CD8-positive, alpha-beta memory T cell (primary cell): ENCODE results near the gene FDXR. TPM values are rescaled to one million over a fixed set of nuclear protein-coding genes. Genes with fewer than 3 reads are reported as not detected.

ENCODE experiments used
- CTCF ChIA-PET: fragments of 350-600 bp; sonication (Branson Sonifier 250); formaldehyde crosslinking; loops from one replicate; lab custom pipeline; 2021; ENCODE audit warnings: antibody characterized with exemption; lab: Charles Lee
- POLR2A ChIA-PET: fragments of 350-600 bp; sonication (Branson Sonifier 250); formaldehyde crosslinking; loops from one replicate; lab custom pipeline; 2021; ENCODE audit warnings: antibody characterized with exemption; lab: Charles Lee
- DNase-seq, 5 donors: peaks; one replicate each; pipeline versions ENCODE4 v3.0.0 to v3.0.0-alpha.2; 2020 to 2022; ENCODE audit warnings: mixed read lengths in 1 of 5
- H3K27ac ChIP-seq: one replicate; pipeline ENCODE4 v1.7.0; 2013; ENCODE audit warnings: low read depth, mild to moderate bottlenecking, low read length, moderate library complexity
- H3K27me3 ChIP-seq: 2 replicates; pipeline ENCODE4 v1.7.0; 2013; ENCODE audit warnings: low read length, mild to moderate bottlenecking; ENCODE audit not compliant: insufficient read depth, poor library complexity, severe bottlenecking
- H3K36me3 ChIP-seq: 2 replicates; pipeline ENCODE4 v1.7.0; 2013; ENCODE audit warnings: mild to moderate bottlenecking, low read length, moderate library complexity; ENCODE audit not compliant: insufficient read depth
- H3K4me1 ChIP-seq: 2 replicates; pipeline ENCODE4 v1.7.0; 2013; ENCODE audit warnings: mild to moderate bottlenecking, low read length, moderate library complexity; ENCODE audit not compliant: insufficient read depth
- H3K4me3 ChIP-seq: 2 replicates; pipeline ENCODE4 v1.7.0; 2013; ENCODE audit warnings: mild to moderate bottlenecking, low read length
- H3K9me3 ChIP-seq: 2 replicates; pipeline ENCODE4 v1.7.0; 2013; ENCODE audit warnings: mild to moderate bottlenecking, low read length
- H3K27ac Mint-ChIP-seq, 8 donors: one replicate each; pipeline ENCODE4 v1.8.0; 2020 to 2021; ENCODE audit warnings: mixed read lengths in 8 of 8, mild to moderate bottlenecking in 6 of 8, inconsistent platforms in 3 of 8, moderate library complexity in 3 of 8
- H3K27me3 Mint-ChIP-seq, 2 donors: one replicate each; pipeline ENCODE4 v1.8.0; 2020 to 2021; ENCODE audit warnings: mixed read lengths in 2 of 2, mild to moderate bottlenecking in 1 of 2, moderate library complexity in 1 of 2
- H3K36me3 Mint-ChIP-seq, 3 donors: one replicate each; pipeline ENCODE4 v1.8.0; 2020 to 2021; ENCODE audit warnings: mixed read lengths in 3 of 3, inconsistent platforms in 1 of 3, mild to moderate bottlenecking in 1 of 3
- H3K4me1 Mint-ChIP-seq, 3 donors: one replicate each; pipeline ENCODE4 v1.8.0; 2020 to 2021; ENCODE audit warnings: mixed read lengths in 3 of 3, inconsistent platforms in 1 of 3, mild to moderate bottlenecking in 1 of 3
- H3K4me3 Mint-ChIP-seq, 7 donors: one replicate each; pipeline ENCODE4 v1.8.0; 2020 to 2021; ENCODE audit warnings: mixed read lengths in 7 of 7, mild to moderate bottlenecking in 6 of 7, moderate library complexity in 4 of 7, inconsistent platforms in 2 of 7
- H3K9me3 Mint-ChIP-seq, 5 donors: one replicate each; pipeline ENCODE4 v1.8.0; 2020 to 2022; ENCODE audit warnings: mixed read lengths in 5 of 5, mild to moderate bottlenecking in 3 of 5, moderate library complexity in 2 of 5, inconsistent platforms in 1 of 5
- polyA plus RNA-seq: library from polyadenylated mRNA; unstranded; fragments of 300-500 nt; fragmentation: Illumina TruSeq; gene quantifications from one replicate; pipeline ENCODE4 v1.2.3, GENCODE V29; 2021
- total RNA-seq, 2 experiments: library from RNA; stranded (reverse); gene quantifications; one replicate each; pipeline ENCODE4 v1.2.3, GENCODE V29; 2021

FDXR gene
- total and polyA plus RNA-seq, 3 experiments from 2014 or later = 6.4 to 33.3 (median 32.9) TPM

- no peaks in the 10 kb centered on the region for H3K36me3 Mint-ChIP-seq
- CTCF ChIA-PET = interaction anchor here (1.1 to 1.5 kb wide), 2 partner anchors 68 to 110 kb away, joined by 4 to 5 read pairs; no protein-coding TSS in a partner anchor
Observed at GRCh38 chr17:74858672-74859458, 13.9 kb downstream of the FDXR start.

GRCh38 chr17:74857191-74857590 is 15.6 kb downstream of the FDXR start:
- H3K36me3 Mint-ChIP-seq = no peaks in the 10 kb centered on the region
- H3K27me3 ChIP-seq = peaks cover 41% of the 10 kb centered on the region
- peaks cover 10 to 32% (median 20%) of the 10 kb centered on the region in 3 donors for H3K4me1 Mint-ChIP-seq
- H3K36me3 ChIP-seq = no peaks in the 10 kb centered on the region
- H3K27ac Mint-ChIP-seq = no peak overlapping the region
- H3K9me3 ChIP-seq = no peaks in the 10 kb centered on the region
- POLR2A ChIA-PET = no interaction called here
- H3K4me3 ChIP-seq = no peak overlapping the region
- H3K27me3 Mint-ChIP-seq = peaks cover 57 to 75% of the 10 kb centered on the region in 2 donors
- no peak for DNase-seq
- peaks cover 18% of the 10 kb centered on the region for H3K4me1 ChIP-seq
- H3K9me3 Mint-ChIP-seq = no peaks in the 10 kb centered on the region
- peak overlapping the region in 1 of 7 donors; percentile 4 for H3K4me3 Mint-ChIP-seq
- no peak overlapping the region for H3K27ac ChIP-seq
- CTCF ChIA-PET = interaction anchor here (1.1 to 1.6 kb wide), 2 partner anchors 66 to 112 kb away, joined by 3 to 4 read pairs; no protein-coding TSS in a partner anchor

More at GRCh38 chr17:74858672-74859458, 13.9 kb downstream of the FDXR start:
- no peak overlapping the region for H3K27ac ChIP-seq
- H3K27me3 ChIP-seq = peaks cover 42% of the 10 kb centered on the region
- peaks cover 18% of the 10 kb centered on the region for H3K4me1 ChIP-seq
- no peaks in the 10 kb centered on the region for H3K9me3 Mint-ChIP-seq
- peak overlapping the region in 6 of 7 donors; percentile 52 to 62 (median 56) for H3K4me3 Mint-ChIP-seq
- no peak for DNase-seq
- POLR2A ChIA-PET = no interaction called here
- no peak overlapping the region for H3K4me3 ChIP-seq
- peaks cover 49 to 64% of the 10 kb centered on the region in 2 donors for H3K27me3 Mint-ChIP-seq
- no peaks in the 10 kb centered on the region for H3K9me3 ChIP-seq
- H3K27ac Mint-ChIP-seq = peak overlapping the region in 1 of 8 donors; percentile 85
- H3K36me3 ChIP-seq = no peaks in the 10 kb centered on the region
- H3K4me1 Mint-ChIP-seq = peaks cover 6 to 24% (median 13%) of the 10 kb centered on the region in 3 donors

GRCh38 chr17:74856112-74856511 is 16.7 kb downstream of the FDXR start:
- H3K4me1 ChIP-seq = peaks cover 13% of the 10 kb centered on the region
- Mint-ChIP-seq H3K9me3 (no peaks in the 10 kb centered on the region), H3K4me3 (no peak overlapping the region), H3K27me3 (peaks cover 53 to 73% of the 10 kb centered on the region in 2 donors), H3K36me3 (no peaks in the 10 kb centered on the region), H3K4me1 (peaks cover 10 to 26% (median 16%) of the 10 kb centered on the region in 3 donors), H3K27ac (no peak overlapping the region)
- H3K27me3 ChIP-seq = peaks cover 39% of the 10 kb centered on the region
- H3K4me3 ChIP-seq = no peak overlapping the region
- no peaks in the 10 kb centered on the region for H3K9me3 ChIP-seq
- no peak for DNase-seq
- H3K36me3 ChIP-seq = no peaks in the 10 kb centered on the region
- H3K27ac ChIP-seq = no peak overlapping the region
- ChIA-PET CTCF (interaction anchor here (0.8 to 1.6 kb wide), 4 partner anchors 9 to 198 kb away, joined by 3 to 4 read pairs (median 4); no protein-coding TSS in a partner anchor), POLR2A (interaction anchor here (0.7 kb wide), 1 partner anchor 85 kb away, joined by 4 read pairs; no protein-coding TSS in a partner anchor)

- no peaks in the 10 kb centered on the region for H3K36me3 ChIP-seq
- H3K27ac Mint-ChIP-seq = no peak overlapping the region
- peaks cover 5% of the 10 kb centered on the region for H3K4me1 ChIP-seq
- peaks cover 10 to 19% (median 14%) of the 10 kb centered on the region in 3 donors for H3K4me1 Mint-ChIP-seq
- no peaks in the 10 kb centered on the region for H3K9me3 ChIP-seq
- ChIA-PET CTCF (interaction anchor here (0.9 to 1.6 kb wide), 2 partner anchors 12 to 119 kb away, joined by 3 to 4 read pairs; no protein-coding TSS in a partner anchor), POLR2A (no interaction called here)
- peaks cover 53 to 80% of the 10 kb centered on the region in 2 donors for H3K27me3 Mint-ChIP-seq
- H3K36me3 Mint-ChIP-seq = no peaks in the 10 kb centered on the region
- H3K4me3 Mint-ChIP-seq = no peak overlapping the region
- H3K27ac ChIP-seq = no peak overlapping the region
- H3K27me3 ChIP-seq = peaks cover 35% of the 10 kb centered on the region
- no peak overlapping the region for H3K4me3 ChIP-seq
- no peak for DNase-seq
- no peaks in the 10 kb centered on the region for H3K9me3 Mint-ChIP-seq
Observed at GRCh38 chr17:74855323-74855722, 17.5 kb downstream of the FDXR start.

GRCh38 chr17:74854792-74855191 is 18.0 kb downstream of the FDXR start:
- no peaks in the 10 kb centered on the region for H3K9me3 ChIP-seq
- no peak overlapping the region for H3K27ac Mint-ChIP-seq
- POLR2A ChIA-PET = no interaction called here
- H3K27me3 Mint-ChIP-seq = peaks cover 50 to 76% of the 10 kb centered on the region in 2 donors
- no peaks in the 10 kb centered on the region for H3K36me3 ChIP-seq
- CTCF ChIA-PET = interaction anchor here (1.6 kb wide), 1 partner anchor 12 kb away, joined by 4 read pairs; no protein-coding TSS in a partner anchor
- no peak for DNase-seq
- H3K4me1 ChIP-seq = no peaks in the 10 kb centered on the region
- H3K4me3 ChIP-seq = no peak overlapping the region
- no peak overlapping the region for H3K4me3 Mint-ChIP-seq
- no peak overlapping the region for H3K27ac ChIP-seq
- no peaks in the 10 kb centered on the region for H3K9me3 Mint-ChIP-seq
- H3K27me3 ChIP-seq = peaks cover 31% of the 10 kb centered on the region
- H3K36me3 Mint-ChIP-seq = no peaks in the 10 kb centered on the region
- peaks cover 10 to 14% (median 12%) of the 10 kb centered on the region in 3 donors for H3K4me1 Mint-ChIP-seq

- Histone ChIP-seq H3K4me3 (no peak overlapping the region), H3K4me1 (no peaks in the 10 kb centered on the region), H3K9me3 (no peaks in the 10 kb centered on the region), H3K36me3 (no peaks in the 10 kb centered on the region), H3K27ac (no peak overlapping the region), H3K27me3 (peaks cover 23% of the 10 kb centered on the region)
- Mint-ChIP-seq H3K27me3 (peaks cover 44 to 68% of the 10 kb centered on the region in 2 donors), H3K27ac (no peak overlapping the region), H3K9me3 (no peaks in the 10 kb centered on the region), H3K4me3 (no peak overlapping the region), H3K36me3 (no peaks in the 10 kb centered on the region), H3K4me1 (peaks cover 6 to 10% (median 9%) of the 10 kb centered on the region in 3 donors)
- POLR2A ChIA-PET = no interaction called here
- no peak for DNase-seq
- CTCF ChIA-PET = interaction anchor here (0.7 kb wide), 1 partner anchor 63 kb away, joined by 3 read pairs; no protein-coding TSS in a partner anchor
Observed at GRCh38 chr17:74853669-74854068, 19.1 kb downstream of the FDXR start.

- Mint-ChIP-seq H3K27me3 (peaks cover 42 to 63% of the 10 kb centered on the region in 2 donors), H3K27ac (no peak overlapping the region), H3K4me3 (peak overlapping the region in 3 of 7 donors; percentile 53 to 88 (median 67)), H3K36me3 (no peaks in the 10 kb centered on the region), H3K4me1 (peaks cover 6 to 10% (median 9%) of the 10 kb centered on the region in 3 donors), H3K9me3 (no peaks in the 10 kb centered on the region)
- no peak overlapping the region for H3K27ac ChIP-seq
- no peaks in the 10 kb centered on the region for H3K4me1 ChIP-seq
- H3K36me3 ChIP-seq = no peaks in the 10 kb centered on the region
- H3K4me3 ChIP-seq = peak overlapping the region; percentile 32
- no peak for DNase-seq
- peaks cover 21% of the 10 kb centered on the region for H3K27me3 ChIP-seq
- no peaks in the 10 kb centered on the region for H3K9me3 ChIP-seq
- ChIA-PET CTCF (interaction anchor here (0.9 to 1.6 kb wide), 4 partner anchors 9 to 196 kb away, joined by 3 to 7 read pairs (median 4); no protein-coding TSS in a partner anchor), POLR2A (interaction anchor here (0.8 to 1.5 kb wide), 2 partner anchors 20 to 115 kb away, joined by 4 to 5 read pairs; no protein-coding TSS in a partner anchor)
Observed at GRCh38 chr17:74853048-74853397, 19.8 kb downstream of the FDXR start.
